IPS DF 4.7 (cell line): Measurements from ENCODE around the gene NT5C2.

Source experiments
- DNase-seq: peaks from one replicate; pipeline ENCODE4 v3.0.0-alpha.2; 2013; ENCODE audit warnings: low spot score; ENCODE audit errors: extremely low read depth

The NT5C2 gene

DNA sequence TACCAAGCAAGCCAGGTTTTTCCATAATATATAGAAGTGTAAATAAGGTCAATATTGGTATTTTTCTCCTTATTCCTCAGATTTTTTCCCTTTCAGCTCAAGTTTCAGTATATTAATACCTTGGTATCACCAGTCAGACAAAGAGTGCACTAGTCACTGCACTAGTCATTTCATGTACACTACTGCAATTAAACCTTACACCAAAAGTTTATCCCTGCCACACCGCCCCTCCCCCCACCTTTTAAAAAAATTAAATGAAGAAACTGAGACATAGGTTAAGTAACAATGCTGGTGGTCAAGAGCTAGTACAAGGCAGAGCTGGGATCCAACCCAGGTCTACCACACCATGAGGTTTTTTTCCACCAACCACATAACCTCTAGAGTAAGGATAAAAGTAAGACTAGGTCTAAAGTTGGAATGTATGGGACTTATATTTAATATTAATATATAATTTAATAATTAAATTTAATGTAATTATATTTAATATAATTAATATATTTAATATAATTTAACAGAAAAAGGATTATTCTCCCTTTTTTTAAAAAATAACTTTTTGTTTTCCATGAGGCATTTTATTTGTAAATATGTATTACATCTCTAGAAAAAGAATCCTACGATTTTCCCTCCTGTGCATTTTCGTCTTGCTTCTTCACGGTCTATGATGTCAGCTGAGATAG lies 68.5 kb downstream of the NT5C2 start:
- DNase-seq: no peak

DNA sequence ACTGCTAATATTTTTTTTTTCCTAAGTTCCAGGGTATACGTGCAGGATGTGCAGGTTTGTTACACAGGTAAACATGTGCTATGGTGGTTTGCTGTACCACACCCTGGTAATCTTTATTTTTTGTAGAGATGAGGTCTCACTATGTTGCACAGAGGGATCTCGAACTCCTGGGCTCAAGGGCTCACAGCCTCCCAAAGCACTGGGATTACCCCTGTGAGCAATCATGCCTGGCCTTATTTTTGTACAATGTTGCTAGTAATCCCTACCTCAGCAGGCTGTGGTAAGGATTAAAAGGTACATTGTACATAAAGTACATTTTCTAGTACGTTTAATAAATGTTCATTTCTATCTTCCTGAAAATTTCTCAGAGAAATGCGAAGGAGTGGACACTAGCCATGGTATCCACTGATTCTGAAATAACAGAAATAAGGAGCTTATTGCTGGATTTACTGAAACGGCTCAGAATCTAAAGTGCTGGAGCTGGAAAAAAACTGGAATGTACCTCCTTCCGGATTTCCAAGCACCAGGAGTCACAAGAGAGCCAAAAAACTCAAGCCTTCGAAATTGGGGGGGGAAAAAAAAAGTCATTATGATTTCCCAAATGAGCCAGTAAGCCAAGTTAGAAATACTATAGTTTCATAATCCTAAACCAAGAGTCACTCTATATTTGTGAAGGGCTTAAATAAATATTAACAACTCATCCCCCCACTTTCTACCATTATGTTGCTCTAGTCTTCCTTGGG lies 69.6 kb downstream of the NT5C2 start:
- no peak for DNase-seq

DNA sequence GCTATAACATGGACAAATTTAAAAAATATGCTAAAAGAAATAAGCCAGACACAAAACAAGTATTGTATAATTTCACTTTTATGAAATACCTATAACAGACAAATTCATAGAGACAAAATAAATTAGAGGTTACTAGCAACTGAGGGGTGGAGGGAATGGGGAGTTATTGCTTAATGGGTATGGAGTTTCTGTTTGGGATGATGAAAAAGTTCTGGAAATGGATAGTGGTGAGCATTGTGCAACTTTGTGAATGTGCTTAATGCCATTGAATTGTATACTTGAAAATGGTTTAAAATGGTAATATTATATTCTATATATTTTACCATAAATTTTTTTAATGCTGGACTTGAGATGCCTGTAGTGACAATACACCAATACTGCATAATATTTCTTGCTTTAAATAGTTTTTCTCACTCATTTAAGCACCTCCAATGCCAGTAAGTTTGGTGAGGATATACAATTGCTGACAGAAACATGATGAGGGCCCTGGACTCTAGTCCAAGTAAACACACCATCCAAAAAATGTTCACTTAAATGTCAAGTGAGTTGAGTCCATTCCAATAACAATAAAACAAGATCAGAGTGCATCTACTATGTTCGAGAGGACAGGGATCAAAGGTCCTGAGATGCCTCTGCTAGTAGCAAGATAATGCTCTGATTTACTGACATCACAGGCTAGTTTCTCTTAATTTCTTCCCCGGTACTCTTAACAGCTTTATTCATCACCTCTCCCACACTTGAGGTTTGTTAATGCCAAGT lies 71.9 kb downstream of the NT5C2 start:
- DNase-seq: no peak

GRCh38 chr10:103120546-103120945 lies 72.5 kb downstream of the NT5C2 start:
- DNase-seq: no peak

DNA sequence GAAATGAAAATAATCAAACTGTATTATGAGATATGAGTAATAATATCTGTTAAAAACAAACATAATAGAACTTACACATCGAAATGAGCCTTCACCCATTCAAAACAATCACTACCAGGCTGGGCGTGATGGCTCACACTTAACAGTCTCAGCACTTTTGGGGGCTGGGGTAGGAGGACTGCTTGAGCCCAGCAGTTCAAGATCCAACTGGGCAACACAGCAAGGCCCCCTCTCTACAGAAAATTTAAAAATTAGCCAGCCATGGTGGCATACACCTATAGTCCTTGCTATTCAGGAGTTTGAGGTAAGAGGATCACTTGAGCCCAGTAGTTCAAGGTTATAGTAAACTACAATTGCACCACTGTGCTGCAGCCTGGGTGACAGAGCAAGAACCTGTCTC lies 75.8 kb downstream of the NT5C2 start:
- no peak for DNase-seq

DNA sequence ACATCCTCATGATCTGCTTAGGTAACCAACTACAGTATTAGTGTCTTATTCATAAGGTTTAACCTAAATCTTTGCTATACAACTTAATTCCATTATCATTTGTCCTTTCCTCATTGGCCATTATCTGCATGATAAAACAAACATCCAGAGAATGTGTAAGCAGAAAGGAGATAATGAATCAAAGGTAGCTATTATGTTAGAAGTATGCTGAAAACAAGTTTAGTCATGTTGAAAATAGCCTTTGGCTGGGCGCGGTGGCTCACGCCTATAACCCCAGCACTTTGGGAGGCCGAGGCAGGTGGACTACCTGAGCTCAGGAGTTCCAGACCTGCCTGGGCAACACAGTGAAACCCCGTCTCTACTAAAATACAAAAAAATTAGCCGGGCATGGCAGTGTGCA lies 78.2 kb downstream of the NT5C2 start:
- no peak for DNase-seq

- DNase-seq: no peak
These were observed 80.9 kb downstream of the NT5C2 start for GRCh38 chr10:103111918-103112877.

- DNase-seq: no peak
These were observed 81.8 kb downstream of the NT5C2 start for GRCh38 chr10:103111031-103111917.

DNA sequence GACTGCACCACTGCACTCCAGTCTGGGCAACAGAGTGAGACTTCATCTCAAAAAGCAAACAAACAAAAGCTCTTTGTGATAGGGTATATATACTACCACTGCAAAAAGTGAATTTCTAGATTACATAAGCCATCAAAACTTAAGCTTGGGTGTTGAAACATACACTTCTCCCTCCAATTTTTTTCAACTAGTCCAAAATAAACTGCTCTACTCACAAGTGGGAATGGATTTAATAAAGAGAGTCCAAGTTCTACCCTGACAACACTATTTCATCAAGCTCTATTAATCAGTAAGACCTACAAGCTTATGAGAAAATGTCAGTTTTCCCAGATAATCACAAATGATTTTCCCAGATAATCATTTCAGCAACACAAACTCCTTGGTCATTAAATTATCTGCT lies 82.7 kb downstream of the NT5C2 start:
- no peak for DNase-seq

DNA sequence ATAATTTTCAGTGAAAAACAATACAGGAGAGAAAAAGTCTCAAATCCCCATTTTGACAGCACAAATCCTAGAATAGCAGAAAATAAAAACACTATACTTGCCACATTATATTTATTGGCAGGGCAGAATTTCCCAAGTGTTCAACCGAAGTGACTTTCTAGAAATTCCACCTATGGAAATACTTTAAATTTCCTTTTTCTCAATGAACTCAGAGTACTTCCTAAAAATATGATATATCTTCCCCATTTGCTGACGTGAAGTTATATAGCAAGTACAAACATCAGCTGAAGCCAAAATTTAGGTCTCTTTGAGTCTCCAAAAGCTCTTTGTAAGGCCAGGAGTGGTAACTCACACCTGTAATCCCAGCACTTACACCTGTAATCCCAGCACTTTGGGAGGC lies 83.3 kb downstream of the NT5C2 start:
- no peak for DNase-seq

GRCh38 chr10:103106539-103106938 lies 86.5 kb downstream of the NT5C2 start:
- DNase-seq: no peak

DNA sequence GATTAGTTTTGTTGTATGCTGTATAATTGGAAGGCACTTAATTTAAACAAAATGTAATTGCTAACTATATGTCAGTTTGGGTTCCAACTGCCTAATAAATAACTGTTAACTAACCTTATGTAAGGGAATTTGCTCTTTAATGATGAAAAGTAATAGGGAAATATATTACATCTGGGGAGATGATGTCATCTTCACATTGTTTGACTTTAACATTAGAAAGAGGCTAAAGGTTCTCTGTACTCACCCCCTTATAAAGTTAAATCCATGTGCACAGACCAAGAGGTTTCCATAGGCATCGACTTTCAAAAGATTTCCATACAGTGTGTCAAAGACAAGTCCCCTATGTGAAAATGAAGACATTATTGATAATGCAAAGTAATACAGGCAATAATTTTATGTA lies 87.6 kb downstream of the NT5C2 start:
- no peak for DNase-seq

DNA sequence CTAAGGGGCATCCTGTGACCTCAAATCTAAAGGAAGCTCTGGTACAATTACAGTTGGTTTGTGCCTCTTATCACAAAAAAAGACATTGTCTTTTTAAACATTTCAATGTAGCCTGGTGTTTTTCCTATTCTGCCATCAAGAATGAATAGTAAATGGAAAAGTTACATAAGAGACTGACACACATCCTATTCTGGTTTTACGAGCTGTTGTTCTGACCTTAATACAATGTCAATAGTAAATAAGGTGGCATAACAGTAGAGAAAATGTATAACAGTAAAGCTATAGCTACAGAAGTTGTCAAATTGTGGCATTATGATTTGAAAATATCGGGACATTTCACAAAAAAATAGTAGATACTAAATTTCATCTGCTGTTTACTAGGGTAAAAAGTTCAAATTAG lies 88.4 kb downstream of the NT5C2 start:
- no peak for DNase-seq

DNA sequence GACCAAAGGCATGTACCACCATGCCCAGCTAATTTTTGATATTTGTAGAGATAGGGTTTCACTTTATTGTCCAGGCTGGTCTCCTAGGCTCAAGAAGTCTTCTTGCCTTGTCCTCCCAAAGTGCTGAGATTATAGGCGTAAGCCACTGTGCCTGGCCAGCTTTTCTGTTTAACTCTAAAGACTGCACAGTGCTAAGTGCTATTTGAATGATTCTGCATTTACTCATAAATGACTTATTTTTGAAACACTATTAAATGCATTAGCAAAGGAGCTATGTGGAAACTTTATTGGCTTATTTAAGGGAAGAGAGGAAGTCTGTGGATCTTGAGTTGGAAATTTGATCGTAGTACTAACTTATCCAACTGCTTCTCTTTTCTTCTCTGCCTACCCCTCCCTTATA lies 89.1 kb downstream of the NT5C2 start:
- no peak for DNase-seq

DNA sequence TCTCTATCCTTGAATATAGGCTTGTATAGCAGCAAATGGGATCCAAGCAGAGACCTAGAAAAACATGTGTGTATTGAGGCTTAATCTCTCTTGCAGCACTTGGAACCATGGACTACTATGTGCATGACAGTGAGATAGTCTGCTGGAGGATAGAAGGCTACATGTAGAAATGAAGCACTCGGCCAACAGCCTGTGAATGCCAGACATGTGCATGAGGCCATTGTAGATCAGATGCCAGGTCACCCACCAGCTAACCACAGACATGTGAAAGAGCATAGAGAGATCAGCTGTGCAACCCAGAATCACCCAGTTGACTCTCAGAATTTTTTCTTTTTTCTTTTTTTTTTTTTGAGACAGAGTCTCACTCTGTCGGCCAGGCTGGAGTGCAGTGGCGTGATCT lies 90.9 kb downstream of the NT5C2 start:
- DNase-seq: no peak

DNA sequence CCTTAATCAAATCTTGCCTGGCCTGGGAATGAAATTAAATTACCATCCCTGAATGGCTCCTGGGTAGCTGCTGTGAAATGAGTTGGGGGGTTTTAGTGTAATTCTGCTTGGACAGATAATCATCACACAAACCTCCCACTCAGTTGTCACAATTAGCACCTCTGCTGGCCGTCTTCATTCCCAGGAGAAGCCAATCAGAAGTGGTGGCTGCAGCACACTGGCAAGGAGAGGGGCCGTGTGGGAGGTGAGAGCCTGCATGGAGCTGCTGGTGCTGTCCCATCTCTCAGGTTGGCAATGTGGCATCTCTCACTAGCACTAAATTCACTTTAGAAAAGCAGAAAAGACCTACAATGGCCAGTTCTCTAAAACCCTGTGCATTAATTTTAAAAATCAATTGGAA lies 92.5 kb downstream of the NT5C2 start:
- no peak for DNase-seq

DNA sequence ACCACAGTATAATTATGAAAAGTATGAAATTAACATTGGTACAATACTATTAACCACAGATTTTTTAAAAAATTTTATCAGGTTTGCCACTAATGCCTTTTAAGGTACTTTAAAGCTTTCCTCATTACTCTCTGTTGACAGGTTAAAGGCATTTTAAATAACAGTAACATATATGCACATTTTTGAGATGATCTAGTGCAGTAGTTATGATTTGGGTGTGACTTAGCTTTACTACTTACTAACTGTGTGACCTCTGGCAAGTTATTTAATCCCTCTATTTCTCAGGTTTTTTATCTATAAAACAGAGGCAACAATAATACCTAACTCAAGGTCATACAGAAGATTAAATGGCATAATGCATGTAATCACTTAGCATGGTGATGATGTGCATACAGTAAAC lies 94.8 kb downstream of the NT5C2 start:
- no peak for DNase-seq

- DNase-seq: no peak
These were observed 96.9 kb downstream of the NT5C2 start for GRCh38 chr10:103096130-103096529.

- no peak for DNase-seq
These were observed 98.1 kb downstream of the NT5C2 start for GRCh38 chr10:103095005-103095404.

DNA sequence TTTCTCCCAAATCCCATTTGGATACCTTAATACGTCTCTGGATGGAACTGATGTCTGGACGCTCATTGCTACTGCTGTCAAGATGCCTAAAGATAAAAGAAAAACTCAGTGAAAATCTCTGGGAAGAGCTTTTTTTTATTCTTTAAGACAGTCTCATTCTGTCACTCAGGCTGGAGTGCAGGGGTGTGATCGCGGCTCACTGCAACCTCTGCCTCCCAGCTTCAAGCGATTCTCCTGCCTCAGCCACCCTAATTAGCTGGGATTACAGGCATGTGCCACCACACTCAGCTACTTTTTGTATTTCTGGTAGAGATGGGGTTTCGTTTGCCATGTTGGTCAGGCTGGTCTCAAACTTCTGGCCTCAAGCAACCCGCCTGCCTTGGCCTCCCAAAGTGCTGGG lies 102.2 kb downstream of the NT5C2 start:
- DNase-seq: no peak
